ENCODE data around the gene EFNA3.

EFNA3 gene

GRCh38 chr1:155049651-155050559 lies 28.7 kb upstream of the EFNA3 start:
- no peak for DNase-seq

- DNase-seq, result peak; percentile 83
Observed at GRCh38 chr1:155050560-155051341, 27.9 kb upstream of the EFNA3 start, which contains the start of gene ADAM15. Gene ADAM15, plus strand, starts transcription at chr1:155051316. Its CDS starts 71 bp downstream, at chr1:155051387.

GRCh38 chr1:155051342-155051776 lies 27.3 kb upstream of the EFNA3 start:
- no peak for DNase-seq

GRCh38 chr1:155051777-155052398 lies 26.7 kb upstream of the EFNA3 start:
- peak; percentile 19 for DNase-seq

GRCh38 chr1:155052439-155053395 lies 25.9 kb upstream of the EFNA3 start:
- DNase-seq, result no peak

GRCh38 chr1:155053531-155054105 lies 25.0 kb upstream of the EFNA3 start:
- no peak for DNase-seq

- DNase-seq, result no peak
Observed at GRCh38 chr1:155057104-155057503, 21.5 kb upstream of the EFNA3 start.

GRCh38 chr1:155057788-155058211 lies 20.8 kb upstream of the EFNA3 start:
- no peak for DNase-seq

GRCh38 chr1:155060736-155061135 lies 17.9 kb upstream of the EFNA3 start:
- DNase-seq, result no peak

GRCh38 chr1:155061381-155062150 lies 17.1 kb upstream of the EFNA3 start:
- DNase-seq, result peak; percentile 45

GRCh38 chr1:155062151-155062686 lies 16.4 kb upstream of the EFNA3 start:
- no peak for DNase-seq

- DNase-seq, result no peak
Observed at GRCh38 chr1:155062702-155063411, 15.8 kb upstream of the EFNA3 start.

GRCh38 chr1:155063550-155064110 lies 15.0 kb upstream of the EFNA3 start, which contains the start of gene EFNA4:
Gene EFNA4, plus strand, starts transcription at chr1:155063740. Its CDS starts 84 bp downstream, at chr1:155063824.
- peak; percentile 79 for DNase-seq

- no peak for DNase-seq
Observed at GRCh38 chr1:155064111-155064831, 14.4 kb upstream of the EFNA3 start.

- DNase-seq, result no peak
Observed at GRCh38 chr1:155064832-155065429, 13.7 kb upstream of the EFNA3 start.

- no peak for DNase-seq
Observed at GRCh38 chr1:155066777-155067176, 11.9 kb upstream of the EFNA3 start.

- no peak for DNase-seq
Observed at GRCh38 chr1:155068599-155068998, 10.0 kb upstream of the EFNA3 start.

- DNase-seq, result peak; percentile 44
Observed at GRCh38 chr1:155069551-155070157, 9.0 kb upstream of the EFNA3 start.
